Motor neuron (in vitro differentiated cells): ENCODE data around the gene FFAR2. TPM values are rescaled to one million over a fixed set of nuclear protein-coding genes. Genes with fewer than 3 reads are reported as not detected.
A peak's percentile ranks its signal among the peaks of the same experiment; 100 is the strongest.

Source experiments
- ATAC-seq, 8 experiments: fragments of 200-7000 bp; cut with Tn5 transposase; replicated peaks in 6 of 8; 2 replicates each; pipeline ENCODE4 v1.8.0; 2021; ENCODE audit warnings: mild to moderate bottlenecking in 8 of 8, moderate library complexity in 8 of 8
- H3K27ac ChIP-seq, 2 donors: fragments of 250-450 bp; sonication (Bioruptor Pico); 2 replicates each; pipeline ENCODE4 v1.9.0; 2021; ENCODE audit warnings: antibody characterized with exemption in 2 of 2, mild to moderate bottlenecking in 2 of 2, moderate library complexity in 1 of 2
- H3K4me1 ChIP-seq, 2 donors: fragments of 250-450 bp; sonication (Bioruptor Pico); replicated peaks in 1 of 2; 2 replicates each; pipeline ENCODE4 v1.6.1; 2021; ENCODE audit warnings: antibody characterized with exemption in 2 of 2, mild to moderate bottlenecking in 2 of 2, moderate library complexity in 1 of 2
- H3K4me3 ChIP-seq, 5 donors: fragments of 250-450 bp; sonication (Bioruptor Pico); 2 replicates each; pipeline ENCODE4 v1.9.0; 2021; ENCODE audit warnings: antibody characterized with exemption in 5 of 5, mild to moderate bottlenecking in 5 of 5, moderate library complexity in 4 of 5
- WGBS, 10 experiments: fragments of 450-650 bp; shearing (Covaris generic); methylation state at CpG; one replicate each; pipeline ENCODE4 v1.0.0; 2022; 5-methylcytosine and 5-hydroxymethylcytosine counted together
- in situ Hi-C, 9 experiments: fragments of 400-800 bp; cut with MboI; loops; one replicate each; pipeline ENCODE4 v1.15.0; 2021; ENCODE audit warnings: low sequenced_read_pairs in 9 of 9, low pct_unique_long_range_greater_than_20kb in 2 of 9; ENCODE audit not compliant: unreplicated experiment in 9 of 9
- total RNA-seq, 8 experiments: library from RNA; unstranded; fragments of 300-600 nt; gene quantifications; 2 replicates each; pipeline versions ENCODE4 v1.2.3 to v1.2.4, GENCODE V29; 2022

FFAR2 gene
- total RNA-seq, 8 experiments from 2014 or later: 0.13 to 0.52 (median 0.14) TPM; not detected in 4

DNA sequence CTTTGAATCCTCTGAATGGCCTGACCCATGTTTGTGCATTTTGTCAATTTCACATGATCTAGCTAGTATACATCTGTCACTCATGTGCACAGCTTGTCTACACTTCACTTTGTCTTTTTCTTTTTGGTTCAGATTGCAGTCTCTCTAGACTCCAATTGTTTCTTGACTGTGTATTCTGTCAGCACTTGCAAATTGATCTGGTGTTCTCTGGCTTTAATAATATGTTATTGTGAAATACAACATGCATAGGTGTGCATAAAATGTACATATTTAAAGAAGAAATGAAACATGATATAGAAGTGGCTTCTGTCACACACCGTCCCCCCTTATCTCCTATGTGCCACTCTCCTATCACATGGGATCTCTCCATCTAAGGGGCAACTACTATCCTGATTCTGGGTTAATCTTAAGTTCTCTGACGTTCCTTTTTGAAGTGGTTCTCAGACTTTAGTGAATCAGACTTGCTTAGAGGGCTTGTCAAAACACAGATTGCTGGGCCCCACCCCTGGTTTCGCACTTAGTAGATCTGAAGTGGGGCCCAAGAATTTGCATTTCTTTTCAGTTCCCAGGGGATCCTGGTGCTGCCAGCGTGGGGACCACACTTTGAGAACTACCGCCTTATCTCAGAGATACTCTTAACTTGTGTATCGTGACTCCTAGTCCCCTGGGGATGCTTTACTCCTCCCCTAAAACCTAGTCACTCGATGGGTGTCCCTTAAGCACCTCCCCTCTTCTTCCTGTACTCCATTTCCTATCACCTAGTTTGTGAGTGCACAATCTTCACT, 36.4 kb downstream of the FFAR2 start:
- H3K4me1 ChIP-seq: peaks cover 0 to 4% of the 10 kb centered on the region in 2 donors
- no peak overlapping the region for H3K4me3 ChIP-seq
- no peak overlapping the region for H3K27ac ChIP-seq
- peak in 4 of 8 experiments; percentile 25 to 91 (median 80) for ATAC-seq
- in situ Hi-C loops: loop anchor here in 1 of 9 experiments (25.0 kb wide), 1 partner anchor 122 kb away; the partner anchor contains the start of genes FFAR3 and GPR42
- WGBS, 10 experiments: 0 to 92% (median 56%) methylated on average over 2 to 7 of the region's 7 CpGs

DNA sequence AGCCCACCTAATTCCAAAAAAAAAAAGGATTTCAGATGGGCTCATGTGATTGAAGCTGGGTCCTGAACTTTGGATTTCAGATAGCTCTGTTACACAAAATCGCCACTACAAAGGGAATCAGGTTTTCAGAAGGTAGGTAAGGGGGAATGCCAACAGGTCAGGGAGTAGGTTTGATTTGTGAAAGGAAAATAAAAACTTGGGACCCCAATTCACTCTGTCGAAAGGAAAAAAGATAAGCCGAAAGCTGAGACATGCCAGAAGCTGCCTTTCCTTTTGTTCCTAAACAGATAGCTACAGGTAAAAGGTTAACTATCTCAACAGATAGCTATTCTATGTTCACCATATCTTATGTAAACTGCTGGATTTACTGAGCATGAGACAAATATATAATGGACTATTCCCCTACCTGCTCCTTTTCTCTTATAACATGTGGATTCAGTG, 38.2 kb downstream of the FFAR2 start:
- ATAC-seq: no peak
- 21 to 100% (median 85%) methylated on average over 1 to 3 of the region's 3 CpGs; no CpG with 5 or more reads in 2 of the 10 experiments for WGBS, 10 experiments
- Histone ChIP-seq H3K27ac (no peak overlapping the region), H3K4me3 (no peak overlapping the region), H3K4me1 (peaks cover 0 to 4% of the 10 kb centered on the region in 2 donors)
- in situ Hi-C loops: loop anchor here in 1 of 9 experiments (25.0 kb wide), 1 partner anchor 124 kb away; the partner anchor contains the start of genes FFAR3 and GPR42

DNA sequence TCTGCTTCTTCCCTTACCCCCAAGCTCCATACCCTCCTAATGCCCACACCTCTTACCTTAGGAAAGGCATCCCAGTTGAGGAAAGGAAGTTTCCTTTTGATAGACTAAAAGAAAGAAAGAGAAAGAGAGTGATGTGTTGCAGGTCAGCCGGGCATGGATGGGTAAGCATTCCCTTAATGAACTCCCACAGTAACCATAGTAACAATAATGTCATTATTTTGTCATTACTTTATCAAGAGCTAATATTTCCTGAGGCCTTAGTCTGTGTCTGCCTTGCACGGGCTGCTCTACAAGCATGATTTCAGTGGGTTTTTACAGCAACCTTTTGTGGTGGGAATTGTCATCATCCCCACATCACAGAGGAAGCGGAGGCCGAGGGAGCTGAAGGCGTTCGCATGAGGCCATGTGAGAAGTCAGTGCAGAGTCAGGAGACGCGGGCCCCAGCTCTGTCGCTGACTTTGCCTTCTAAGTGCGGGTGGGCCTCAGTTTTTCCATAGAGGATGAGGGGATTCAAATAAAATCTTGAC, 39.7 kb downstream of the FFAR2 start:
- 0 to 100% (median 85%) methylated on average over 1 to 7 of the region's 10 CpGs; no CpG with 5 or more reads in 3 of the 10 experiments for WGBS, 10 experiments
- no peak overlapping the region for H3K27ac ChIP-seq
- peaks cover 0 to 4% of the 10 kb centered on the region in 2 donors for H3K4me1 ChIP-seq
- ATAC-seq: peak in 2 of 8 experiments; percentile 26 to 63
- in situ Hi-C loops: loop anchor here in 1 of 9 experiments (25.0 kb wide), 1 partner anchor 125 kb away; the partner anchor contains the start of genes FFAR3 and GPR42
- no peak overlapping the region for H3K4me3 ChIP-seq

DNA sequence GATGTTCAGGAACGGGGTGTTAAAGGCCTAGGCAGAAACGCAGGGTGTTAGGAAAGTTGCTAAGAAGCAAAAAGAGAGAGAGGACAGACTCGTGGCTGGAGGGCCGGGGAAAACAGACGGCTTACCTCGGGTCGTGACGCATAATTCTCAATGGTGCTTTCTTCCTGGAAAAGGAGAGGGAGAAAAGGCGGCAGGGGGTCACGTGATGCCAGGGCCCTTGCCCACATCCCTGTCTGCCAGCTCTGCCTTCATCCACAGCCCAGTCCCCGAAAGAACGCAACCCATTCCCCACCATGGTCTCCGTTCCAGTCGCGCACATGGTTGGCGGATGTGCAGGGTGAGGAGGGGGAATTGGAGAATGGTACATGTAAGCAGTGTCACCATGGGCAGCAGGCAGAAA, 40.6 kb downstream of the FFAR2 start:
- Histone ChIP-seq H3K27ac (no peak overlapping the region), H3K4me1 (peaks cover 0 to 4% of the 10 kb centered on the region in 2 donors), H3K4me3 (no peak overlapping the region)
- in situ Hi-C loops: loop anchor here in 1 of 9 experiments (25.0 kb wide), 1 partner anchor 126 kb away; the partner anchor contains the start of genes FFAR3 and GPR42
- WGBS, 10 experiments: 50 to 90% (median 67%) methylated on average over 2 to 12 of the region's 16 CpGs; no CpG with 5 or more reads in 5 of the 10 experiments
- no peak for ATAC-seq

DNA sequence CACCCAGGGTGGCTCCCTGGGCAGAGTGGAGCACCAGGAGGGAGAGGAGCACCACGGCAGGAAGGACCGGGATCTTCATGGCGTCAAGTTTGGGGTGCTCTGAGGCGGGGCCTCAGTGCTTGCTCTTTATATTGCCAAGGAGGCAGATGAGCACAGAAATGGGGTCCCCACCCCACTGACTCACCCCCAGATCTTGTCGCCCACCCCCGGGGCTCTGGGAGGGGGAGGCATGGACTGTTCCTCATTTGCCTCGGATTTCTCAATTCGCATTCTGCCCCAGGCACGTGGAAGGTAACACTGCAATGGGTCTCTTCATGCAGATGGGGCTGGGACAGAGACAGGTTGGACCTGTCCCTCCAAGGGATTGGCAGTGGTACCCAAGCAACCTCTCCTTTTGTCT, 42.3 kb downstream of the FFAR2 start, which contains the start of gene KRTDAP:
Gene KRTDAP (minus strand): TSS at position 101 of the 400 bp plus-strand sequence. CDS start 22 bp downstream, at position 79.
- ATAC-seq: no peak
- Histone ChIP-seq H3K4me1 (peaks cover 0 to 4% of the 10 kb centered on the region in 2 donors), H3K4me3 (no peak within 1 kb of the TSS), H3K27ac (no peak within 1 kb of the TSS)
- in situ Hi-C loops: loop anchor here in 2 of 9 experiments (10.0 to 25.0 kb wide), 2 partner anchors 128 to 146 kb away; partner anchors contain the start of genes FFAR1 (in 1 of the 2), FFAR3 (in 1 of the 2) and GPR42 (in 1 of the 2)
- 27 to 89% (median 48%) methylated on average over 3 to 4 of the region's 9 CpGs; no CpG with 5 or more reads in 6 of the 10 experiments for WGBS, 10 experiments

DNA sequence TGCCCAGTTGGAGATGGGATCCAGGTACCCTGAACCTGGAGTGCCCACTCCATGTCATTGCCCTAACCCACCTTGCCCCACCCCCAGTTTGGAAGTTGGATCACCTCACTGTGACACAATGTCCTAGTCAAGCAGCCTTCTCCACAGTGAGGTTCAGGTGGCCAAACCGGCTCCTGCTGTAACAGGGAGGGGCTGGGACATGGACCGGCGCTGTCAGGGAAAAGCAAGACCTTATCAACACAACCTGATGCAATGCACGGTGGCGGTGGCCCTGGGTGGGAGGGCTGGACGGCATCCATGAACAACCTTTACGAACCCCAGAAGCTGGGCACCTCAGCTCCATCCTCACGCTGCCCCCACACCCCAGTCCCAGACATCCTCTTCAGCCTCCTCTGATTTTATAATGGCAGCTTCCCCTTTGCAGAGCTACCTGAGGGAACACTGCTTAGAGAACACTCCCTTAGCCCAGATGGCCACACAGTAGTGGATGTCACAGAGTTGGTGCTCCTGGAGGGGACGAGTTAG, 43.8 kb downstream of the FFAR2 start:
- Histone ChIP-seq H3K4me1 (peaks cover 0 to 4% of the 10 kb centered on the region in 2 donors), H3K4me3 (no peak overlapping the region), H3K27ac (no peak overlapping the region)
- 36 to 100% (median 60%) methylated on average over 1 to 5 of the region's 9 CpGs; no CpG with 5 or more reads in 3 of the 10 experiments for WGBS, 10 experiments
- in situ Hi-C loops: loop anchor here in 2 of 9 experiments (10.0 to 25.0 kb wide), 2 partner anchors 130 to 147 kb away; partner anchors contain the start of genes FFAR1 (in 1 of the 2), FFAR3 (in 1 of the 2) and GPR42 (in 1 of the 2)
- no peak for ATAC-seq

DNA sequence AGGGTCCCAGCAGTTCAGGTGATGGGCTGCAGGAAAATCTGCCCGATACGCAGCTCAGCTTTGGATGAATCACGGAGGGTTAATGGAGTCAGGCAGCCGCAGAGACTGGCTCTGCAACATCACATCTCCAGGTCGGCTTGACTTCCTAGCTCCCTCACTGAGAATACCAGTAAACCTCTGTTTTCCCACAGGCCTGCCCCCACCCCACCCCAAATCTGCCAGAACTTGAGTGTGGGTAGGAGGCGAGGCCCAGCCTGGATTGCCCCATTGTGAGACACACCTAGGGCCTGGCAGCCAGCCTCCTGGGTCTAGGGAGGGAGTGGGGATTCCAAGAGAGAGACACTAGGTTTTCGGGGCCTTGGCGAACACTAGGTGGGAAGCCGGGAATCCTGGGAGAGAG, 45.9 kb downstream of the FFAR2 start:
- ATAC-seq: no peak
- 80 to 100% (median 82%) methylated on average over 1 of the region's 9 CpGs; no CpG with 5 or more reads in 6 of the 10 experiments for WGBS, 10 experiments
- Histone ChIP-seq H3K4me1 (no peaks in the 10 kb centered on the region), H3K4me3 (no peak overlapping the region), H3K27ac (no peak overlapping the region)
- in situ Hi-C loops: loop anchor here in 2 of 9 experiments (10.0 to 25.0 kb wide), 2 partner anchors 132 to 149 kb away; partner anchors contain the start of genes FFAR1 (in 1 of the 2), FFAR3 (in 1 of the 2) and GPR42 (in 1 of the 2)

DNA sequence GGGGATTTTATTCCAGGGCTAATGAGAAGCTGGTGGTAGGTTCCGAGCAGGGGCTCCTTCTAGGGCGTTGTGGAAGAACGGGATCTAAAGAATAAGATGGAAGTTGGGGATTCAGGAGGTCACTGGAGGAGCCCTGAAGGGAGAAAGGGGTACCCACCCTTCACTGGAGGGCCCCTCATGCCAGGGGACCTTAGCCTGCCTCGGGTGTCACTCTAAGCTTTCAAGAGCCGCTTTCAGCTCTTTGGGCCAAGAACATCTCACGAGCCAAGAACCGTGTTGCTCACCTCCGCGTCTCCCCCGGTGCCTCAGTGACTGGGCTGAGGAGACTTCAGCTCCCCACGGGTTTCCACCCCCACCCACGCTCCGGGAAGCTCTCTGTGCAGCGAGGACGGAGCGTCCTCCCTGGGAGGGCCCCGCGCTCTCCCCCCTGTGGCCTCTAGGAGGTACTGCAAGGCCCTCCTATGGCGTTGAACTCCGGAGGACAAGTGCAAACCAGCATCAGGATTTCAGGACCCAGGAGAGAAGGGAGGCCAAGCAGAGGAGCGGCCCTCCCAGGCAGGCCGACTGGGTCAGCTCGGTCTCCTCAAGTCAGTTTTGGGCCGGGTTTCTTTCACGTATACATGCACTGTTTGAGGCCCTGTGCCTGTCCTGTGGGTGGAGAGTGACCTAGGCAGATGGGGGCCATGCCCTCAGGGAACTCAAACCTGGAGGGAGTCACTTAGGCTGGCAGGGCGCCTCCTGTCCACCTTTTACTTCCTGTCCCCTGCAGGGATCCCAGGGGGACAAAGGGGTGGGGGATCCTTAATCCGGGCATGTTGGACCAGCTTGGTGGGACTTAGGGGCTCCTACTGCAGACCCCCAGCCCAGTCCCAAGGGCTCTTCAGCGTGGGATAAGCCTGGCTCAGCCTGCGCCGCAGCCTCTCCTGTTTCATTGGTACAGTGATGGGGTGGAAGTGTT, 47.3 kb downstream of the FFAR2 start:
- peak; percentile 87 to 98 (median 90) for ATAC-seq
- Histone ChIP-seq H3K27ac (no peak overlapping the region), H3K4me1 (no peaks in the 10 kb centered on the region), H3K4me3 (no peak overlapping the region)
- in situ Hi-C loops: loop anchor here in 2 of 9 experiments (10.0 to 25.0 kb wide), 2 partner anchors 133 to 151 kb away; partner anchors contain the start of genes FFAR1 (in 1 of the 2), FFAR3 (in 1 of the 2) and GPR42 (in 1 of the 2)
- 13 to 88% (median 47%) methylated on average over 1 to 7 of the region's 30 CpGs; no CpG with 5 or more reads in 5 of the 10 experiments for whole genome bisulfite sequencing, 10 experiments

DNA sequence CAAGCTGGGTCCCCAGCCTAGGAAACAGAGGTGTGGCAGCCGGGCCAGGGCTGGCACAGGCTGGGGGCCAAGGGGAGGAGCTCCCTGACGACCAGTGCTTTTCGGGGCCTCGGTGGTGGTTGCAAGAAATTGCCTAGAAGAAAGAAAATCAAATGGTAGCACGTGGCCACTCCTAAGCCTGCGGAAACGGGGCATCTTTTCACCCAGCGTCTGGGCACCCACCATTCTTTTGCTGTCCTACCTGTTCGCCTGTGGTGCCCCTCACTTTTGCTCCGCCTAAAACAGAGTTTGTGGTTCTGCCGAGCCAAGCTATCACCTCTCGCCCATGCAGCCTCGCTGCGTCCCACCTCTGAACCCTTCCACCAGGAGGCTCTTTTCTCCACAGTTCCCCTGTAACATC, 49.3 kb downstream of the FFAR2 start:
- no peaks in the 10 kb centered on the region for H3K4me1 ChIP-seq
- no peak for ATAC-seq
- in situ Hi-C loops: loop anchor here in 2 of 9 experiments (10.0 to 25.0 kb wide), 2 partner anchors 135 to 153 kb away; partner anchors contain the start of genes FFAR1 (in 1 of the 2), FFAR3 (in 1 of the 2) and GPR42 (in 1 of the 2)
- H3K27ac ChIP-seq: no peak overlapping the region
- H3K4me3 ChIP-seq: no peak overlapping the region
- 7 to 84% (median 68%) methylated on average over 1 to 6 of the region's 14 CpGs; no CpG with 5 or more reads in 6 of the 10 experiments for WGBS, 10 experiments

DNA sequence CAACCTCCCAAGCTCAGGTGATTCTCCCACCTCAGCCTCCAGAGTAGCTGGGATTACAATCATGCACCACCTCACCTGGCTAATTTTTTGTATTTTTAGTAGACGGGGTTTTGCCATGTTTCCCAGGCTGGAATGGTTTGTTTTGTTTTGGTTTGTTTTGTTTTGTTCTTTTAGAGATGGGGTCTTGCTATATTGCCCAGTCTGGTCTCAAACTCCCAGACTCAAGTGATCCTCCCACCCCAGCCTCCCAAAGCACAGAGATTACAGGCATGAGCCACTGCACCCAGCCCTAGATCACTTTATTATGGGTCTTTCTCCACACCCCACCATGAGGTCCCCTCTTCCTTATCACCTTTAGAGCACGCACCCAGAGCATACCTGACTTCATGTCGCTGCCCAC, 50.2 kb downstream of the FFAR2 start:
- WGBS, 10 experiments: 0 to 100% (median 77%) methylated on average over 1 to 3 of the region's 3 CpGs; no CpG with 5 or more reads in 3 of the 10 experiments
- no peak for ATAC-seq
- Histone ChIP-seq H3K4me3 (no peak overlapping the region), H3K27ac (no peak overlapping the region), H3K4me1 (no peaks in the 10 kb centered on the region)
- in situ Hi-C loops: loop anchor here in 2 of 9 experiments (10.0 to 25.0 kb wide), 2 partner anchors 136 to 153 kb away; partner anchors contain the start of genes FFAR1 (in 1 of the 2), FFAR3 (in 1 of the 2) and GPR42 (in 1 of the 2)

DNA sequence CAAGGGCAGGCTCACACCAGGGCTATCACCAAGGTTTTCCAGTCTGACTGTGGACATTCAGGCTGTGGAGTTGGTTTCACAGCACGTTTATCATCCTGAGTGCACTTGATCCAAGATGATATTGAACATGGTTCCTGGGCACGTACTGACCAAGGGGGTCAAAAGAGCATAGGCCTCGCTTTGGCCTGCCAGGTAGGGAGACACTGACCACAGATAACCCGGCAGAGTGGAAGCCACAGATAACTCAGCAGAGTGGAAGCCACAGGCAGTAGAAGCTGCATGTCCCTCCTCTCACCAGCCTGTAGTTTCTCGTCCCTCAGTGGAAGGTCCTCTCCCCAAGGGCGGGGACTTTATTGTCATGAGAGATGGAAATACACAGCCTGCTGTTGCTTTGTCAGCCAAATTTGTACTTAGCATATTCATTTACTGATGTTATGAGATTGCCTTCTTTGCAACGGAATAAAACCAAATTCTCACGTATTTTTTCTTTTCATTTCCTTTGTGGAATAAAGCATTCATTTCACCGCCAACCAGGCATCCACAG, 51.0 kb downstream of the FFAR2 start:
- in situ Hi-C loops: loop anchor here in 2 of 9 experiments (10.0 to 25.0 kb wide), 2 partner anchors 137 to 154 kb away; partner anchors contain the start of genes FFAR1 (in 1 of the 2), FFAR3 (in 1 of the 2) and GPR42 (in 1 of the 2)
- peak in 3 of 8 experiments; percentile 36 to 73 (median 66) for ATAC-seq
- WGBS, 10 experiments: 20 to 90% (median 50%) methylated on average over 2 to 9 of the region's 9 CpGs

More for the DNA sequence above, 51.0 kb downstream of the FFAR2 start:
- Histone ChIP-seq H3K4me3 (no peak overlapping the region), H3K27ac (no peak overlapping the region), H3K4me1 (no peaks in the 10 kb centered on the region)
